ENCODE results near the gene ZNF765. TPM values are rescaled to one million over a fixed set of nuclear protein-coding genes. Genes with fewer than 3 reads are reported as not detected.
"Not testable (repeated sequence)": the region's sequence is repeated elsewhere in the genome, so short reads cannot be mapped to it uniquely, and the experiment has no call there.

Gene ZNF765
- polyA plus RNA-seq, 3 donors, result 11.0 to 12.1 (median 11.1) TPM

DNA sequence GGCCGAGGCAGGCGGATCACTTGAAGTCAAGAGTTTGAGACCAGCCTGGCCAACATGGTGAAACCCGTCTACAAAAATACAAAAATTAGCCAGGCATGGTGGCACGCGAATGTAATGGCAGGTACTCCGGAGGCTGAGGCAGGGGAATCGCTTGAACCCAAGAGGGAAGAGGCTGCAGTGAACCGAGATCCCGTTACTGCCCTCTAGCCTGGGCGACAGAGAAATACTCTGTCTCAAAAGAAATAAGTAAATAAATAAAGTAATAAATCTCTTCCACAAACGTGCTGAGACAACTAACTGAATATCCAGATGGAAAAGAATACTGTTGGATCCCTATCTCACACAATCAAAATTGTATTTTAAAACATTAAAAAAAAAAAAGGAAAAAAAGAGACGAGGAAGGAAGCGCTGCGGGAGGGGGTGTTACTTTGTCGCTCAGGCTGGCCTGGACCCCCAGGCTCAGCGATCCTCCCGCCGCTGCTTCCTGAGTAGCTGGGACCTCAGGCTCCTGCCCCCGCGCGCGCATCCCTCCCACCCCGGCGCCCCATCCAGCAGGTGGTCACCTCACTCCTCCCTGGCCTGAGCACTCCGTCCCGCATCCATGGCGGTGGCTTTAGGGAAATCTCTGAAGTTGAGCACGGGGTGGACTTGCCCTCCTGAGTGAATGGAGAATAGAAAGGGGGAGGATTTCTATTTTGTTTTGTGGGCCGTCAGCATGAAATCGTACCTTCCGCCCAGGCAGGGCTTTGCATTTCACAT, 72.0 kb downstream of the ZNF765 start:
- DNase-seq (ENCODE audit: extremely low read depth in 1 of 11, low read depth in 9 of 11, low spot score in 4 of 11), result peak in 3 of 11 donors; percentile 6 to 24 (median 8)

DNA sequence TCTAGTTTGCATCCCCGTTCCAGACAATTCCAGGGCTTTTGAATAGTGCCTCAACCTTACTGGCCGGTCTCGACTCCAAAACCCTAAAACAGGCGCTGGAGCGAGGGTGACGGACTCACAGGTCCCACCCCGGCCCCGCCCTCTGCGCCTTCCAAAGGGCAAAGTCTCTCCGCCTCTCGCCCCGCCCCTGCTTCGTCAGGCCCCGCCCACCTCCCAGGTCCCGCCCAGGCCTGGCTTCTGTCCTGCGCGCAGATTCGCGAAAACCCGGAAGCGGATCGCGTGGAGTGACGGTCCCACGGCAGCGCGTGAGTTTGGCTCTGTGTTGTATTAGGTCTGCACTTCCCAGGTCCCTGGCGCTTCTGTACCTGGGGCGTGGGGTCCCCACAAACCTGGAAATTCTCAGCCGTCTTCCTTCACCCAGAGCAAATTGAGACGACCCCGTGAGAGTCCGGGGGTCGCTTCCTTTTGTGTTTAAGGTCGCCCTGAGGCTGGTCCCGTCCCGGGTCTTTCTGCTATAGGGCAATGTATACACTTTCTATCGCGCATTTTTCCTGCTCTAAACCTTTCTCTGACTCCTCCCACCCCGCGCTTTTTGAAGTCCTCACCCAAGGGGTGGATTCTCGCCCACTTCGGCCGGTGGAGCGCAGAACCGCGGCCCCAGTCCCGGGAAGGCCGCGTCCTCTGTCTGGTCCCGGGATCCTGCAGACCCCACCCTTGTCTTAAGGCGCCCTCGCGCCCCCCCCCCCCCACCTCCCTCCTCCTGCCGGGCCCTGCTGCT, 72.7 kb downstream of the ZNF765 start, which contains the start of gene ZNF813:
ZNF813 (plus strand) TSS at position 249 of the 778 bp plus-strand sequence. CDS start 16,090 bp downstream, outside the sequence.
- DNase-seq (ENCODE audit: extremely low read depth in 1 of 11, low read depth in 9 of 11, low spot score in 4 of 11), result peak; percentile 70 to 95 (median 85)

- DNase-seq (ENCODE audit: extremely low read depth in 1 of 11, low read depth in 9 of 11, low spot score in 4 of 11), result not testable (repeated sequence)
Measured at GRCh38 chr19:53468628-53469027, 73.7 kb downstream of the ZNF765 start.

DNA sequence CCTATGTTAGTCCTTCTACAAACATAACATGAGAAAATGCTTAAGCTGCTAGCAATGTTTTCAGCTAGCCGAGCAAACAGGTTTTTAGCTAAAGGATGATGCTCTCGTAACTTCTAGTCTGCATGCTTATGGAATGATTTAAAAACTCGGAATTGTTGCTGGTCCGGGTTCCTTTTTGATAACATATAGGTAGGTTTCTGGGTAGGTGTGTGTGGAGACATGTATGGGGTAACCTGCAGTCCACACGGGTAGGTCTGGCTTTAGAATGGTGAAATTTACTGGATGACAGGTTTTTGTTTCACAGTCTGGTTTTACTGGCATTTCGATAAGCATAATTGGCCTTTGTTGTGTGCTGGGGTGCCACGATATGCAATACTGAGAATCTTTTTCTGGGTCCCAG, 77.0 kb downstream of the ZNF765 start:
- no peak for DNase-seq (ENCODE audit: extremely low read depth in 1 of 11, low read depth in 9 of 11, low spot score in 4 of 11)

DNA sequence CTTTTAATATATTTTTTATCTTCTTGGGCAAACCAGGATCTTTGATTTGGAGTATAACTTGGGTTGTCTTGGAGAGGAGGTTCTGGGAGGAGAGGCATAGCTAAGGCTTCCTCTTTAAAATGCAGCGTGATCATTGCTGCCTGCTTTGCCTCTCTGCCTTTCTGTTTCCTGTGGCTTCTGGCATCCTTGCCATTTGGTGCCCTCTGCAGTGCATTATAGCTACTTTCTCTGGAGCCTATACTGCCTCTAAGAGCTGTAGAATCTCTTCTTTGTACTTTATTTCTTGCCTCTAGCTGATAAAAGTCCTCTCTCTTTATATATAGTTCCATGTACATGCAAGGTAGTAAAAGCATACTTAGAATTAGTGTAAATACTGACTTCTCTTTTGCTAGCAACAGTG, 79.9 kb downstream of the ZNF765 start:
- DNase-seq (ENCODE audit: extremely low read depth in 1 of 11, low read depth in 9 of 11, low spot score in 4 of 11), result not testable (repeated sequence)

DNA sequence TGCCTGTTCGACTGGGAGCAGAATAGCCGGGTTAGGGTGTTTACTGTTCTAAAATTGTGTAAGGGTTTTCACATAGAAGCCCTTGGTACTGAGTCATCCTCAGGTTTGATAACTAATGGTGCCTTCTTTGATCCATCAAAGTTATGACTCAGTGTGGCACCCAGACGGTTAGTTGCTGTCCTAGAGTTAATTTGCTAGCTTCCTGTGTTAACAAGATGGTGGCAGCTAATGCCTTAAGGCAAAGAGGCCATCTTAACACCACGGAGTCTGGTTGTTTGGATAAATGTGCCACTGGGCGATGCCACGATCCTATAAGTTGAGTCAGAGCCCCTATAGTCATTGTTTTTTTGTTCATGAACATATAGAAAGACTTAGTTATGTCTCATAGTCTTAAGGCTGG, 80.5 kb downstream of the ZNF765 start:
- not testable (repeated sequence) for DNase-seq (ENCODE audit: extremely low read depth in 1 of 11, low read depth in 9 of 11, low spot score in 4 of 11)

Other genes starting within 250 kb of the ZNF765 start
- 10 to 100 TPM; 11.0 to 13.7 (median 12.9) TPM for gene ZNF347, start 236.1 kb upstream of the ZNF765 start, polyA plus RNA-seq (ENCODE audit: insufficient read length in 3 of 3)
- 1 to 10 TPM; 6.8 to 9.3 (median 7.7) TPM for gene ZNF665, start 201.8 kb upstream of the ZNF765 start, polyA plus RNA-seq (ENCODE audit: insufficient read length in 3 of 3)
- gene ZNF677, start 140.3 kb upstream of the ZNF765 start, polyA plus RNA-seq (ENCODE audit: insufficient read length in 3 of 3), result 10 to 100 TPM; 46.6 to 57.0 (median 54.8) TPM
- not detected for gene VN1R2, start 136.9 kb upstream of the ZNF765 start, polyA plus RNA-seq (ENCODE audit: insufficient read length in 3 of 3)
- gene VN1R4, start 127.4 kb upstream of the ZNF765 start, polyA plus RNA-seq (ENCODE audit: insufficient read length in 3 of 3), result not detected
- gene ZNF845, start 61.4 kb upstream of the ZNF765 start, polyA plus RNA-seq (ENCODE audit: insufficient read length in 3 of 3), result 10 to 100 TPM in 1 of 3 donors, 1 to 10 TPM in 2; 8.4 to 10.4 (median 8.4) TPM
- gene ZNF525, start 29.4 kb upstream of the ZNF765 start, polyA plus RNA-seq (ENCODE audit: insufficient read length in 3 of 3), result 10 to 100 TPM in 2 of 3 donors, 1 to 10 TPM in 1; 9.9 to 15.4 (median 12.9) TPM
- 10 to 100 TPM; 12.3 to 13.7 (median 12.9) TPM for gene ZNF761, start 36.8 kb downstream of the ZNF765 start, polyA plus RNA-seq (ENCODE audit: insufficient read length in 3 of 3)
- 1 to 10 TPM; 6.2 to 7.4 (median 6.5) TPM for gene ZNF813, start 72.6 kb downstream of the ZNF765 start, polyA plus RNA-seq (ENCODE audit: insufficient read length in 3 of 3)
- 10 to 100 TPM; 17.4 to 37.6 (median 18.3) TPM for gene ZNF331, start 143.0 kb downstream of the ZNF765 start, polyA plus RNA-seq (ENCODE audit: insufficient read length in 3 of 3)
- not detected for gene DPRX, start 236.8 kb downstream of the ZNF765 start, polyA plus RNA-seq (ENCODE audit: insufficient read length in 3 of 3)

Data from renal cortex interstitium (tissue), 11 donors.